ENCODE measurements around the gene TMEM218.
"Not testable (repeated sequence)": the region's sequence is repeated elsewhere in the genome, so short reads cannot be mapped to it uniquely, and the experiment has no call there.

The TMEM218 gene

DNA sequence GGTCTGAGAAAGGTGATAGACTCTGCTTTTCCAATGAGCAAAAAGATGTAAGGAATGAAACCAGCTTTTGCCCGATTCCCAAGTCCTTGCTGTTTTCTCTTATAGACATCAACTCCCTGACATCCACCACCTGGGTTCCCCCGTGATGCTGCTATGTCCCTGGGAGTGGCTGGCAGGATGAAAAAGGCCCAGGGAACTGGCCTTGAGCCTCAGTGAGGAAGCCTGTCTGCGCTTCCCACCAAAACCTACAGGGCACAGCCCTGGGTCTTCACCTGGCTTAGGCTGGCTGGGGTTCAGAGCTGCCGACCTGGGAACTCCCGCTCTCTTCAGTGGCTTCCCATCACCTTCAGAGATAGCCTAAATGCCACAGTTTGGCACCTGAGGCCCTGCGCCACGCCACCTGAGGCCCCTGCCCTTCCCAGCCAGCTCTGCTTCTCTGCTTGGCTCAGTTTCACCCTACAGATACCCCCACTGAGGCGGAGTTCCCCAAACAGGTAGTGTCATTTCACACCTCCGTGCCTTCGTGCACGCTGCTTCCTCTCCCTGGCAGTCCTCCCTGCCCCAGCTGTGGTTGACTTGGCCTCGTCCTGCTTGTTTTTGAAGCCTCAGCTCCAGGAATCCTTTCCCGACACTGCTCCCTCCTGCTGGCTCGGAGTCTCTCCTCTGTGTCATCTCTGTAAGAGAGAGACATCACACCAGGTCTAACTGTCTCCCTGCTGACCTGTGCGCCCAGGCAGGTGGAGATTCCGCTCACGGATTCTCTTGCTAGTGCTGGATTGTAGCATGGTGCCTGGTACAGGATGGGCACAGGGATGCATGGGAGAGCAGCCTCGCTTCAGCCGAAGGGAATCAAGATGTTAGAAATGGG, 37.6 kb downstream of the TMEM218 start:
- no peak for DNase-seq

DNA sequence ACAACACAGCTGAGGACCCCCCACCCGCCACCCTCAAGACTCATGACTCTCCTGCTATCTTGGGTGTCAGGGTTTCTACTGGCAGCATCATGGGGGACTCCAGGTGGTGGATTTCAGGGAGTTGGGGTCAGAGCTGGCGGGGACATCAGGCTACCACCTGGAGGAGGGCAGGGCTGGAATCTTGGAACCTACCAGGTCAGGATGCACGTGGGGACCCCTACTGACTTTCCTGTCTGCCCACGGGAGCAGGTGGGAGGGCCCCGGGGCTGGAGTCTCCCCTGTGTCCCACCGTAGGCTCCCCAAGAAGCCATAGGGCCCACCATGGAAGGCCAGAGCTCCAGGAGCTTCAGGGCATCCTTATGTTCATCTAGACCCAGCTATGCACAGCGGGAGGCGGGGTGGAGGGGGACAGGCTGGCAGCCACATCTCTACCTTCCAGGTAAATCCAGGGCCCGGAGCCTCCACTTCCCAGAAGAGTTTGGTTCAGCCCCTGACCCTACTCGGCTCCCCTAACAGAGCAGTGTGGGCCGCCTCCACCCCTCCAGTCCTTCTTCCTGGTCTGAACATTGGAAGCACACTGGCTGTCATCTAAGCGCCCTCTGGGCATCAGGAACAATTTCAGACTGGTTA, 38.4 kb downstream of the TMEM218 start:
- DNase-seq = no peak

DNA sequence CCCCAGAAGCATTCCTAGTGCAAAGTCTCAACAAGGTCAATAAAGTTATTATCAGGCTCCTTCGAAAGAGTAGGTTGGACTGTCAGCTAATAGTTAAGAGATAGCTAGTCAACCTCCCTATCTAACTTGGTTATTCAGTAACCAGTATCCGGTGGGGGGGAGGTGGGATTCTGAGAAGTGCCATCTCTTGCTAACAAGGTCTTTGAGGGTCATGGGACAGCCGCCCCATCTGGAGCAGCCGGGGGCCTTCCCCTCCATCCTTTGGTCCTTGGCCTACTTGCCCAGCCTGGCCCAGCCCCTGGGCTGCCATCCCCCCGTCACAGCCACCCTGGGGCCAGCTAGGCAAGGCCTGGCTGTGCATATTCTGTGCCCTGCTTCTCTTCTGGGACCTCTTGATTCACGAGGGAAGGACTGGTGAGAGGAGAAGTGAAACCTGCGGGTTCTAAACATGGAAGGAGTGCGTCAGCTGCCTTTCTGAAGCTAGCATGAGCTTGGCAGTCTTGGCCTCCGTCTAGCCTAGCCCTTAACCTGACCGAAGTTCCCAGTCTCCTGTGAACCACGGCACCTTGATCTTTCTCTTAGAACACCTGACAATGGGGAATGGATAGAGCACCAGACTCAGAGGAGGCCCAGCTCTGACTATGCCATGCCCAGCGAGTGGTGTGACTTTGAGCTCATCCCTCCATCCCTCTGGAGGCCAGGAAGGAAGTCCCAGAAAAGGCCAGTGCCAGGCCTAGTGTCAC, 39.0 kb downstream of the TMEM218 start:
- no peak for DNase-seq

GRCh38 chr11:125071846-125072217, 39.6 kb downstream of the TMEM218 start:
- DNase-seq = no peak

DNA sequence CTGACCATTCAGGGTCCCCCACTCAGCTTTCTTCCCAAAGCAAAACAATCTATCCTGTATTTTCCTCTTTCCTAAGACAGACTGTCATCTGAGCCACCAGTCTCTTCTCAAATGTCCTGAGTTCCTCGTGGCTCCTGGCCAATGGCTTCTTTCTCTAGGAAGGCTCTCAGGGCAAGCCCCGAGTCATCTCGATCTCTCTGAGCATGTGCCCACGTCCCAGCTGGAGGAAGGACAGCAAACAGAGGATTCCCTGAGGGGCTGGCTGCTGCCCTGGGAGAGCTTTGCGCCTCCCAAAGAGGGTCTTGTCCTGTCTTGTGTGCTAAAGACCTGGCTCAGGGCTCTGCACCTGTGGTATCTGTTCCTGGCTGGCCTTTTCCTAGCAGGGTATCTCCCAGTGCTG, 40.0 kb downstream of the TMEM218 start:
- no peak for DNase-seq

DNA sequence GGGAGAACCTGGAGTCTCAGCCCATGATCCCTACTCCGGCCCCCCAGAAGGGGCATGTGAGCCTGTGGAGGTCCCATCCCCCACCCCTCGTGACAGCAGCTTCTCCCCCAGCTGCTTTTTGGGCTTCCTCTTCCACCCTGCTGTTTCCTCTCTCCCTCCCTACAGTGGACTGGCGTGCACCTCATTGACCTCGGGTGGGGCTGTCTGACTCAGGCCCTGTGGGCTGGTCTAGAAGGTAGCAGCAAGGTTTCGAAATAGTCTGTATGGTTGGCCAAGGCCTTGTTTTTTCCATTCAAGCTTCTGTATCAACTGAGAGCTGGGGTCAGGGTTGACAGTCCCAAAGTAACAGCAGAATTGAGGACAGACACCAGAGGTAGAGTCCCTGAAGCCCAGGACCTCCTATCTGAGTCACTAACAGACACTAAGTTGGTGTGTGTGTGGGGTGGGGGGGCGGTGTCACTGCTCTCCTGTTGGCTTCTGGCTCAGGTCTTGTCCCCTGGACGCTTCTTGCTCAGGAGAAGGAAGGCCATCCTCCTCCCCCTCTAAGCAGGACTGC, 40.6 kb downstream of the TMEM218 start:
- DNase-seq = no peak

GRCh38 chr11:125069796-125070195, 41.6 kb downstream of the TMEM218 start:
- no peak for DNase-seq

GRCh38 chr11:125069008-125069407, 42.4 kb downstream of the TMEM218 start:
- DNase-seq = no peak

DNA sequence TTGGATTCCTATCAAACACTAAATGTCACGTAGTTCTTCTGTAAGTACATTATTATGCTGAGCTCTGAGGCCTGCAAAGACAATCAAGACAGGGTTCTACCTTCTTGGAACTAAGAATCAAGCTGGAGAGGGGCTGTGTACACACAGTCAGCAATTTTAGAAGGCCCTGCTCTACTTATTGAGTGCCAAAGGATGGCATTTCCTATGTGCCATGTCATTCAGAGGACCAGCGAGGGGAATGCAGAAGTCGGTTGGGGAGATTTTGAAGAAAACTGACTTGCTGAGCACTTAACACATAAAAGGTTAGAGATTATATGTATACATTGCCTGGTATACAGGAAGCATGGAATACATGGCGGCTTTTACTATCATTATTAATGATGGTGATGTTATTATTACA, 43.1 kb downstream of the TMEM218 start:
- DNase-seq = no peak

GRCh38 chr11:125064070-125064469, 47.4 kb downstream of the TMEM218 start:
- DNase-seq = no peak

DNA sequence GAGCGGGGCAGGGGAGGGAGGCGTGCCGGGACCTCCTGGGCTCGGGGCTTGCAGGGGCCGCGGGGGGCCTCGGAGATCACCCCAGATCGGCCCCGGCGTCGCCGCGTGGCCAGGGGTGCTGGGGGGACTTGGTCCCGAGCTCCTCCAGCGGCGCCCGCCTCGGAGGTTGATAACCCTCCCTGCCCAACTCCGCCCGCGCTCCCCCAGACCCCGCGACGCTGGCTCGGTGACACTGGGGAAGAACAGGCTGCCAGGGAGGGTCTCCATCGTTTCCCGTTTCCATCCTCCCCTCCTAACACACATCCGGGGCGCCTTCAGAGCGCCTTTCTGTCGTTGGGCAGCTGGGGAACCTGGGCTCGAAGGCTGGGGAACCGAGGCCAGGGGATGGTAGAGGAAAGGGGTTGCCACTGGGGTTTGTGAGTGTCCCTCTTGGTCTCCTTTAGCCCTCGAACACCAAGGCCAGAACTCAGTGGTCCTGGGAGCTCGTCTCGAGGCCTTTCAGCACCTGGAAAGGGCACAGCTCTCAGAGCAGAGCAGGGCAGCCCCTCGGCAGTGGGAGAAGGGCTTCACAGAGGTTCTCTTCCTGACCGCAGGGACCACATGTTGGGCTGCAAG, 47.9 kb downstream of the TMEM218 start:
- no peak for DNase-seq

GRCh38 chr11:125062931-125063428, 48.4 kb downstream of the TMEM218 start, which contains the start of gene SLC37A2:
TSS of gene SLC37A2 (plus strand) at chr11:125063305. CDS start at chr11:125063368, 63 bp downstream.
- no peak for DNase-seq

- no peak for DNase-seq
These were observed 49.1 kb downstream of the TMEM218 start for GRCh38 chr11:125062218-125062930.

DNA sequence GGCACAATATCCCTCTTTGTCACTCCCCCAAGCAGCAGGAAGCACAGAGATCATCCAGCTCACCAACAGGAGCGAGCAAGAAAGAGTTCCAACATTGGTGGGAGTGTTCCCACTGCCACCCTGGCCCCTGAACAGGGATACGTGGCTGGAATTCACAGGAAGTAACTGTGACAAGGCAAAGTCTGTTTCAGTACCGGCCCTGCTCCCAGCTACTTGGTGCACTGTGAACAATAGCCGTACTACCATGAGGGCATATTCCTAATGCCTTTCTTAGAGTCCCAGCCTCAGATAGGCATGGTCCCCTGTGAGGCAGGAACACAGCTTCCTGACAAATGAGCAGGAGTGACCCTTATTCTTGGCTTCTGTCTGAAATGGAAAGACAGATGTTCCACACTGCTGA, 50.1 kb downstream of the TMEM218 start:
- DNase-seq = no peak

GRCh38 chr11:125057693-125058016, 53.8 kb downstream of the TMEM218 start:
- DNase-seq = no peak

GRCh38 chr11:125056931-125057692, 54.3 kb downstream of the TMEM218 start:
- DNase-seq = no peak

- DNase-seq = not testable (repeated sequence)
These were observed 55.3 kb downstream of the TMEM218 start for GRCh38 chr11:125056111-125056510.

- no peak for DNase-seq
These were observed 56.2 kb downstream of the TMEM218 start for GRCh38 chr11:125055107-125055715.

DNA sequence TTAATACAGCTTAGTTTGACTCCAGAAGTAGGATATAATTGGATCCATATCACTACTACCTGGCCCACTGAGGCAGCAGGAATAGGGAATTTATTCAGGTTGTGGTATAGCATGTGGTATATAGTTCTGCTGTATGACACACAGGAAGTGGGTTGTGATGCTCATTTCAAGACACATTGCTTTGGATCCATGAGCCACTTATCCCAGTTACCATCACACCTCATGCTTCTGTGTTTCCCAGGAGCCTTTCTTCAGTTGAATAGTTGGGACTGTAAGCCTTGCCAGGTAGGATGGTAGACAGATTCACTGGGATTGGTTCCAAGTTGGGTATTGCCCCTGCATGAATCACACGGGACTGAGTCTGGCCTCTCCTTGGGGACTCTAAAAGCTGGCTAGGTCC, 58.3 kb downstream of the TMEM218 start:
- no peak for DNase-seq

DNA sequence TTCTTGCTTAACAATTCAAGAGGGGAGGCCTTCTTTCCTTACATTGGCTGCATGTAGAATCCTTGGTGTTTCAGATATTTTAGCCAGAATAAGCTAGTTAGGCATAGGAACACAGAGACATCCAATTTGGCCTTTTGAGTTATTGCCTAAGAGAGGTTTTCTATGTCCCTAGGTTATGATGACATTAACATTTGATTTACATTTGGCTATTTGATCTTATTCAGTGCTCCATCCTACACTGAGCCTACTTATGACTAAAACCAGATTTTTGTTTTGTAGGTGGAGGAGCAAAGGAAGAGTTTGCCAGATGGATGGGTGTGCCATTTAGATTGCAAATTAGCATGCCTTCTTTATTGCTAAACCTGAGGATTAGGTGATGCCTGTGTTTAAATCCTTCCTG, 59.4 kb downstream of the TMEM218 start:
- no peak for DNase-seq
